Ovary (tissue), 3 donors: Measurements from ENCODE around the gene IGFL4.

ENCODE experiments used
- CTCF ChIP-seq, 3 donors: fragments of 450-650 bp in 2 of 3; fragments of 200-600 bp in 1 of 3; IDR thresholded peaks; one replicate each; pipeline versions ENCODE4 v1.5.1 to v1.8.0; 2016 to 2022; ENCODE audit warnings: antibody characterized with exemption in 3 of 3, mild to moderate bottlenecking in 1 of 3
- POLR2A ChIP-seq: fragments of 450-650 bp; IDR thresholded peaks from one replicate; pipeline ENCODE4 v1.6.1; 2017; ENCODE audit warnings: antibody characterized with exemption, mild to moderate bottlenecking, moderate library complexity
- donor health status: DM: no; HTN: no; CAD: no.

GRCh38 chr19:46042252-46042883, 1.6 kb upstream of the IGFL4 start:
- no peak for TF ChIP-seq CTCF (IDR thresholded peaks at IDR 0.05)
- TF ChIP-seq POLR2A: no peak
